Hepatocyte (in vitro differentiated cells): ENCODE measurements around the gene GAL3ST2. TPM values are rescaled to one million over a fixed set of nuclear protein-coding genes. Genes with fewer than 3 reads are reported as not detected.
A peak's percentile ranks its signal among the peaks of the same experiment; 100 is the strongest.

ENCODE experiments used
- DNase-seq: peaks from one replicate; pipeline ENCODE4 v3.0.0-alpha.2; 2016; ENCODE audit warnings: low spot score
- H2AFZ ChIP-seq: fragments of 200-600 bp; sonication (generic); 2 replicates; pipeline ENCODE4 v1.6.0; 2016; ENCODE audit warnings: antibody characterized with exemption, mild to moderate bottlenecking
- H3K27ac ChIP-seq: fragments of 200-600 bp; sonication (generic); 2 replicates; pipeline ENCODE4 v1.5.1; 2016; ENCODE audit warnings: mild to moderate bottlenecking
- H3K27me3 ChIP-seq: fragments of 200-600 bp; sonication (generic); 2 replicates; pipeline ENCODE4 v1.6.1; 2016
- H3K36me3 ChIP-seq: fragments of 200-600 bp; sonication (generic); replicated peaks from 2 replicates; pipeline ENCODE4 v1.5.1; 2016; ENCODE audit warnings: low read depth; ENCODE audit not compliant: insufficient read depth
- H3K4me1 ChIP-seq: fragments of 200-600 bp; sonication (generic); 2 replicates; pipeline ENCODE4 v1.5.1; 2016; ENCODE audit warnings: mild to moderate bottlenecking, moderate library complexity; ENCODE audit not compliant: insufficient read depth
- H3K4me2 ChIP-seq: fragments of 200-600 bp; sonication (generic); 2 replicates; pipeline ENCODE4 v1.6.0; 2016
- H3K4me3 ChIP-seq: fragments of 200-600 bp; sonication (generic); 2 replicates; pipeline ENCODE4 v1.5.1; 2016; ENCODE audit warnings: mild to moderate bottlenecking
- H3K79me2 ChIP-seq: fragments of 200-600 bp; sonication (generic); 2 replicates; pipeline ENCODE4 v1.6.0; 2017; ENCODE audit warnings: mild to moderate bottlenecking
- H3K9me2 ChIP-seq: fragments of 200-600 bp; sonication (generic); replicated peaks from 2 replicates; pipeline ENCODE4 v1.6.0; 2017; ENCODE audit warnings: mild to moderate bottlenecking; ENCODE audit not compliant: insufficient read depth
- H3K9me3 ChIP-seq: fragments of 200-600 bp; sonication (generic); 2 replicates; pipeline ENCODE4 v1.5.1; 2016; ENCODE audit warnings: low read depth, mild to moderate bottlenecking
- H4K20me1 ChIP-seq: fragments of 200-600 bp; sonication (generic); 2 replicates; pipeline ENCODE4 v1.6.0; 2016; ENCODE audit warnings: mild to moderate bottlenecking; ENCODE audit not compliant: insufficient read depth, poor library complexity, severe bottlenecking
- CTCF ChIP-seq: fragments of 200-600 bp; sonication (generic); IDR thresholded peaks from 2 replicates; pipeline ENCODE4 v1.5.1; 2016; ENCODE audit warnings: antibody characterized with exemption, mild to moderate bottlenecking; ENCODE audit not compliant: poor library complexity
- EZH2 ChIP-seq: fragments of 200-600 bp; sonication (generic); IDR thresholded peaks from 2 replicates; pipeline ENCODE4 v1.6.1; 2016; ENCODE audit warnings: antibody characterized with exemption, mild to moderate bottlenecking, borderline replicate concordance
- EZH2phosphoT487 ChIP-seq: fragments of 200-600 bp; sonication (generic); IDR thresholded peaks from one replicate; pipeline ENCODE4 v1.6.1; 2018; ENCODE audit warnings: antibody characterized with exemption, mild to moderate bottlenecking, low read depth, moderate library complexity; ENCODE audit not compliant: unreplicated experiment, severe bottlenecking
- WGBS: methylation state at CpG from one replicate; pipeline ENCODE4 v1.1.6; 2016; ENCODE audit warnings: low lambda C conversion rate; ENCODE audit errors: missing lambda C conversion rate; 5-methylcytosine and 5-hydroxymethylcytosine counted together
- polyA plus RNA-seq: library from polyadenylated mRNA; unstranded; fragments of >200 nt; fragmentation: Nextera tagmentation; extraction: Ambion mirVana; gene quantifications from 2 replicates; pipeline ENCODE4 v1.2.1, GENCODE V29; 2016
- total RNA-seq: library from RNA; depleted of rRNA; stranded (reverse); fragments of >200 nt; gene quantifications from 2 replicates; pipeline ENCODE4 v1.2.3, GENCODE V29; 2014

The GAL3ST2 gene
- total and polyA plus RNA-seq, 2 experiments from 2014 or later, result 0.53 TPM; not detected in 1

GRCh38 chr2:241762933-241763369 lies 13.7 kb upstream of the GAL3ST2 start:
- Histone ChIP-seq H3K79me2 (no peaks in the 10 kb centered on the region), H4K20me1 (no peaks in the 10 kb centered on the region), H3K4me2 (no peak overlapping the region), H3K4me3 (no peak overlapping the region), H3K9me3 (no peaks in the 10 kb centered on the region), H3K4me1 (peaks cover 5% of the 10 kb centered on the region), H3K27ac (no peak overlapping the region), H3K27me3 (no peaks in the 10 kb centered on the region), H3K9me2 (no peaks in the 10 kb centered on the region), H3K36me3 (no peaks in the 10 kb centered on the region), H2AFZ (no peak overlapping the region)
- 84% methylated on average over 13 of the region's 13 CpGs for WGBS
- TF ChIP-seq EZH2phosphoT487 (no peak), CTCF (no peak), EZH2 (no peak)
- no peak for DNase-seq

GRCh38 chr2:241763551-241764274 lies 12.9 kb upstream of the GAL3ST2 start:
- no peaks in the 10 kb centered on the region for H3K27me3 ChIP-seq
- H4K20me1 ChIP-seq, result no peaks in the 10 kb centered on the region
- H3K4me3 ChIP-seq, result no peak overlapping the region
- DNase-seq, result no peak
- H3K9me2 ChIP-seq, result no peaks in the 10 kb centered on the region
- peaks cover 5% of the 10 kb centered on the region for H3K4me1 ChIP-seq
- peak overlapping the region; percentile 43 for H3K27ac ChIP-seq
- H2AFZ ChIP-seq, result no peak overlapping the region
- H3K79me2 ChIP-seq, result no peaks in the 10 kb centered on the region
- TF ChIP-seq EZH2 (no peak), EZH2phosphoT487 (no peak), CTCF (no peak)
- H3K9me3 ChIP-seq, result no peaks in the 10 kb centered on the region
- H3K36me3 ChIP-seq, result no peaks in the 10 kb centered on the region
- 81% methylated on average over 14 of the region's 20 CpGs for WGBS
- no peak overlapping the region for H3K4me2 ChIP-seq

GRCh38 chr2:241764275-241765241 lies 12.1 kb upstream of the GAL3ST2 start:
- no peaks in the 10 kb centered on the region for H3K79me2 ChIP-seq
- no peak for DNase-seq
- TF ChIP-seq EZH2phosphoT487 (no peak), CTCF (no peak), EZH2 (no peak)
- H3K4me1 ChIP-seq, result peaks cover 5% of the 10 kb centered on the region
- H3K36me3 ChIP-seq, result no peaks in the 10 kb centered on the region
- no peak overlapping the region for H3K4me3 ChIP-seq
- H3K27me3 ChIP-seq, result no peaks in the 10 kb centered on the region
- 79% methylated on average over 27 of the region's 27 CpGs for WGBS
- no peaks in the 10 kb centered on the region for H3K9me3 ChIP-seq
- no peaks in the 10 kb centered on the region for H3K9me2 ChIP-seq
- no peaks in the 10 kb centered on the region for H4K20me1 ChIP-seq
- H3K27ac ChIP-seq, result peak overlapping the region; percentile 43
- H3K4me2 ChIP-seq, result no peak overlapping the region
- H2AFZ ChIP-seq, result no peak overlapping the region
